Right lobe of liver (tissue), 6 donors: ENCODE measurements around the gene RNF214. TPM values are rescaled to one million over a fixed set of nuclear protein-coding genes. Genes with fewer than 3 reads are reported as not detected.

Experiments
- ATAC-seq, 4 donors: fragments of 200-7000 bp; cut with Tn5 transposase; one replicate each; pipeline ENCODE4 v1.9.1; 2020; ENCODE audit warnings: mild to moderate bottlenecking in 4 of 4, moderate library complexity in 4 of 4
- DNase-seq, 3 donors: peaks; one replicate each; pipeline ENCODE4 v3.0.0-alpha.2; 2020
- H3K27ac ChIP-seq, 3 donors: fragments of 200-600 bp; one replicate each; pipeline ENCODE4 v1.8.0; 2022
- H3K27me3 ChIP-seq, 2 donors: fragments of 200-600 bp; one replicate each; pipeline ENCODE4 v1.8.0; 2022
- H3K36me3 ChIP-seq, 4 donors: fragments of 200-600 bp; sonication (generic) in 1 of 4; one replicate each; pipeline versions ENCODE4 v1.5.1 to v1.8.0; 2017 to 2022; ENCODE audit warnings: control low read depth in 1 of 4
- H3K4me1 ChIP-seq, 4 donors: fragments of 200-600 bp; sonication (generic) in 1 of 4; one replicate each; pipeline versions ENCODE4 v1.5.1 to v1.8.0; 2017 to 2022; ENCODE audit warnings: control low read depth in 1 of 4
- H3K4me3 ChIP-seq, 3 donors: fragments of 200-600 bp; one replicate each; pipeline ENCODE4 v1.8.0; 2022
- H3K9me3 ChIP-seq, 4 donors: fragments of 200-600 bp; sonication (generic) in 1 of 4; one replicate each; pipeline versions ENCODE4 v1.5.1 to v1.8.0; 2017 to 2022; ENCODE audit warnings: control low read depth in 1 of 4
- CTCF ChIP-seq, 4 donors: fragments of 200-600 bp in 3 of 4; fragments of 450-650 bp in 1 of 4; IDR thresholded peaks; one replicate each; pipeline versions ENCODE4 v1.5.1 to v1.8.0; 2016 to 2022; ENCODE audit warnings: antibody characterized with exemption in 4 of 4, mild to moderate bottlenecking in 2 of 4
- POLR2A ChIP-seq: fragments of 450-650 bp; IDR thresholded peaks from one replicate; pipeline ENCODE4 v1.6.1; 2017; ENCODE audit warnings: antibody characterized with exemption, mild to moderate bottlenecking
- WGBS: methylation state at CpG from one replicate; pipeline ENCODE4 v1.1.6; 2018; ENCODE audit warnings: low coverage, low lambda C conversion rate; ENCODE audit not compliant: insufficient coverage; ENCODE audit errors: missing lambda C conversion rate; 5-methylcytosine and 5-hydroxymethylcytosine counted together
- intact Hi-C, 2 donors: fragments of 100-400 bp; cut with DNase I; formaldehyde crosslinking; loops; one replicate each; pipeline versions ENCODE4 v1.11.2 to v1.14.1; 2022
- total RNA-seq, 6 experiments: library from RNA; depleted of rRNA in 2 of 6; stranded (reverse); fragments of >200 nt in 2 of 6; fragmentation: NEBNext Ultra II Directional in 3 of 6; extraction: Animal tissue kit (Norgen Biotek cat#: 25700) in 3 of 6; gene quantifications; one replicate each; pipeline versions ENCODE4 v1.1.0 to v1.2.4, GENCODE V29; 2016 to 2023
- donor health status: DM: no; HTN: yes; CAD: no.
- donor health status: DM: no; HTN: no; CAD: no.
- donor health status: DM: no; HTN: no; CAD: no.
- donor health status: DM: no; HTN: yes; CAD: no.
- donor health status: DM: no; HTN: yes; CAD: no.

The RNF214 gene
- total RNA-seq, 6 experiments from 2014 or later, result 5.6 to 9.4 (median 7.3) TPM

- peak overlapping the region; percentile 22 to 40 (median 31) for H3K4me3 ChIP-seq
- peaks cover 0 to 9% (median 1%) of the 10 kb centered on the region in 4 donors for H3K36me3 ChIP-seq
- DNase-seq (peak in 2 of 3 donors; percentile 44 to 51), ATAC-seq (no peak)
- no peak for TF ChIP-seq CTCF (IDR thresholded peaks at IDR 0.05)
- TF ChIP-seq POLR2A, result no peak
- H3K27ac ChIP-seq, result peak overlapping the region in 2 of 3 donors; percentile 6 to 29
- H3K4me1 ChIP-seq, result no peaks in the 10 kb centered on the region
- no peaks in the 10 kb centered on the region for H3K9me3 ChIP-seq
- H3K27me3 ChIP-seq, result no peaks in the 10 kb centered on the region
- intact Hi-C loops, result no loop called here
- whole genome bisulfite sequencing, result no CpG with 5 or more reads among the region's 14 CpGs
Observed at GRCh38 chr11:117201658-117202305, 30.7 kb upstream of the RNF214 start.

GRCh38 chr11:117202386-117203068 lies 29.9 kb upstream of the RNF214 start:
- ATAC-seq, result no peak
- peak overlapping the region in 1 of 3 donors; percentile 29 for H3K27ac ChIP-seq
- peak in 1 of 3 donors; percentile 35 for DNase-seq
- 72% methylated on average over 2 of the region's 7 CpGs for WGBS
- no peaks in the 10 kb centered on the region for H3K9me3 ChIP-seq
- intact Hi-C loops, result no loop called here
- no peaks in the 10 kb centered on the region for H3K27me3 ChIP-seq
- H3K4me1 ChIP-seq, result no peaks in the 10 kb centered on the region
- H3K4me3 ChIP-seq, result peak overlapping the region in 2 of 3 donors; percentile 22 to 40
- peaks cover 0 to 9% (median 1%) of the 10 kb centered on the region in 4 donors for H3K36me3 ChIP-seq
- TF ChIP-seq CTCF (IDR thresholded peaks at IDR 0.05) (no peak), POLR2A (no peak)

- 100% methylated on average over 2 of the region's 10 CpGs for WGBS
- no peaks in the 10 kb centered on the region for H3K4me1 ChIP-seq
- H3K4me3 ChIP-seq, result peak overlapping the region in 1 of 3 donors; percentile 22
- peaks cover 0 to 9% (median 1%) of the 10 kb centered on the region in 4 donors for H3K36me3 ChIP-seq
- no peaks in the 10 kb centered on the region for H3K9me3 ChIP-seq
- intact Hi-C loops, result no loop called here
- ATAC-seq, result no peak
- no peak for DNase-seq
- no peaks in the 10 kb centered on the region for H3K27me3 ChIP-seq
- no peak overlapping the region for H3K27ac ChIP-seq
- TF ChIP-seq POLR2A (no peak), CTCF (IDR thresholded peaks at IDR 0.05) (no peak)
Observed at GRCh38 chr11:117203069-117203407, 29.4 kb upstream of the RNF214 start.

- WGBS, result 84% methylated on average over 7 of the region's 17 CpGs
- ATAC-seq, result no peak
Observed at GRCh38 chr11:117204283-117205080, 28.0 kb upstream of the RNF214 start.

More at GRCh38 chr11:117204283-117205080, 28.0 kb upstream of the RNF214 start:
- Histone ChIP-seq H3K9me3 (no peaks in the 10 kb centered on the region), H3K36me3 (peaks cover 0 to 9% (median 1%) of the 10 kb centered on the region in 4 donors), H3K4me3 (no peak overlapping the region), H3K27ac (no peak overlapping the region), H3K27me3 (no peaks in the 10 kb centered on the region), H3K4me1 (no peaks in the 10 kb centered on the region)
- no peak for TF ChIP-seq CTCF (IDR thresholded peaks at IDR 0.05)
- no peak for TF ChIP-seq POLR2A
- intact Hi-C loops, result loop anchor here in 1 of 2 donors (5.0 kb wide), 1 partner anchor 72 kb away; no protein-coding TSS in a partner anchor
- no peak for DNase-seq
